ENCODE measurements around the gene HSD17B7. TPM values are rescaled to one million over a fixed set of nuclear protein-coding genes. Genes with fewer than 3 reads are reported as not detected.

HSD17B7 gene, protein sequence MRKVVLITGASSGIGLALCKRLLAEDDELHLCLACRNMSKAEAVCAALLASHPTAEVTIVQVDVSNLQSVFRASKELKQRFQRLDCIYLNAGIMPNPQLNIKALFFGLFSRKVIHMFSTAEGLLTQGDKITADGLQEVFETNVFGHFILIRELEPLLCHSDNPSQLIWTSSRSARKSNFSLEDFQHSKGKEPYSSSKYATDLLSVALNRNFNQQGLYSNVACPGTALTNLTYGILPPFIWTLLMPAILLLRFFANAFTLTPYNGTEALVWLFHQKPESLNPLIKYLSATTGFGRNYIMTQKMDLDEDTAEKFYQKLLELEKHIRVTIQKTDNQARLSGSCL
- total RNA-seq: 24.9 and 28.5 TPM in 2 replicates

DNA sequence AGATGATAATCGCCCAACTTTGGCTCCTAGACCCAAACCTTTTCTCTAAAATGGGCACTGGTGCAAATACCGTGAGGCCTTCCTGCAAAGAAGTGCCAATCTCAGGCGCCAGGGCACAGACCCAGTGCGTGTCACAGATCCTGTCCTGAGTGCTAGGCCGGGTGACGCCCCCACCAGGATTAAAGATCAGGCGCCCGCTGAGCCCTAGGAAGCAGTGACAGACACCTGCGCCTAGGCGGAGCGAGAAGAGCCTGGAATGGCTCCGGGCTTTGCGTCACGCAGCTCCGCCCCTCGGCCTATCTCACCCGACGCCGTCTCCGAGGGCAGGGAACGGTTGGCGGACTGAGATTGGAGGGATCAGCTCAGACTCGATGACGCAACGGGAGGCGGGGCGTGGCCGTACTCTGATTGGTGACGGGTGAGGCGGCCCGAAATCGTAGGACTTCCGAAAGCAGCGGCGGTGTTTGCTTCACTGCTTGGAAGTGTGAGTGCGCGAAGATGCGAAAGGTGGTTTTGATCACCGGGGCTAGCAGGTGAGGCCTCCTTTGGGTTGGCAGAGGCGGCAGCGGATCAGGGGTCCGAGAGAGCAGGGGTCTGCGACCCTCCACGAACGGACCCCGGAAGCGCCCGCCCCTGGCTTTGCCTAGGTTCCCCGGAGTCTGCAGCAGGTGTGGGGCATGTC lies at the start of gene HSD17B7:
TSS of gene HSD17B7 (plus strand) at position 400 of the 682 bp plus-strand sequence. CDS start at position 499, 99 bp downstream.

DNA sequence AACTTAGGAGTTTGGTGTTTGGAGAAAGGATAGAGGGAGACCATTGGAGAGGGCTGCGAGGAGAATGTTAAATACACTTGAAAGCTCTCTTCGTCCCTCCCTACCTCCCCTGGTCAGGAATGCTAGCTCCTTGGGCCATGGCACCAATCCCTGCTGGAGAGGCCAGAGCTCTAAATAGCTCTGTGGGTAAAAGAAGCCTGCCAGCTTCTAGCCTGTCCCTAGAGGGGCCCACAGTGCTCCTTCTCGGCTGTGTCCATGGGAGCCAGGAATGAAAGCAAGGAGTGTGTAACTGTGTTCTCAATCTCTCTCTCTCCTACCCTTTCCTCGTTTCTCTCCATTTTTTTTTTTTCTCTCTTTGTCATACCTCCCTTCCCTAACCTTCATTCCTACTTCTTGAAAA lies 70.6 kb downstream of the HSD17B7 start, which contains the start of gene CCDC190:
TSS of gene CCDC190 (minus strand) at position 75 of the 400 bp plus-strand sequence. CDS start 1,529 bp downstream, outside the sequence.

Other genes starting within 250 kb of the HSD17B7 start
- 107 and 131 TPM in 2 replicates for gene UAP1, start 229.0 kb upstream of the HSD17B7 start, total RNA-seq
- 3.0 and 3.9 TPM in 2 replicates for gene DDR2, start 158.2 kb upstream of the HSD17B7 start, total RNA-seq
- gene CCDC190, start 70.5 kb downstream of the HSD17B7 start, total RNA-seq: 0.25 and 0.93 TPM in 2 replicates

All from mammary microvascular endothelial cell (primary cell).